Measurements from ENCODE around the gene AMBN.
A peak's percentile ranks its signal among the peaks of the same experiment; 100 is the strongest.

GRCh38 chr4:70559211-70559830, 32.7 kb upstream of the AMBN start:
- TF ChIP-seq CTCF (IDR thresholded peaks at IDR 0.05; ENCODE audit: low read depth, low read length, poor library complexity, severe bottlenecking) (peak; percentile 83), EZH2phosphoT487 (IDR thresholded peaks at IDR 0.05; ENCODE audit: borderline replicate concordance, low read length) (no peak)

All from DOHH2 (cell line).